Activated CD4-positive, alpha-beta T cell treated with anti-CD3 and anti-CD28 coated beads, Interleukin-2, Interleukin-4, amounts not matched to agents 100 ng/mL and 50 ng/mL, durations not matched to agents 16 hours and 8 hours (primary cell): ENCODE data around the gene ZFP36L2.
"Not testable (repeated sequence)": the region's sequence is repeated elsewhere in the genome, so short reads cannot be mapped to it uniquely, and the experiment has no call there.

Source experiments
- DNase-seq: peaks from one replicate; pipeline ENCODE4 v3.0.0-alpha.2; 2020; ENCODE audit warnings: low spot score

Gene ZFP36L2

DNA sequence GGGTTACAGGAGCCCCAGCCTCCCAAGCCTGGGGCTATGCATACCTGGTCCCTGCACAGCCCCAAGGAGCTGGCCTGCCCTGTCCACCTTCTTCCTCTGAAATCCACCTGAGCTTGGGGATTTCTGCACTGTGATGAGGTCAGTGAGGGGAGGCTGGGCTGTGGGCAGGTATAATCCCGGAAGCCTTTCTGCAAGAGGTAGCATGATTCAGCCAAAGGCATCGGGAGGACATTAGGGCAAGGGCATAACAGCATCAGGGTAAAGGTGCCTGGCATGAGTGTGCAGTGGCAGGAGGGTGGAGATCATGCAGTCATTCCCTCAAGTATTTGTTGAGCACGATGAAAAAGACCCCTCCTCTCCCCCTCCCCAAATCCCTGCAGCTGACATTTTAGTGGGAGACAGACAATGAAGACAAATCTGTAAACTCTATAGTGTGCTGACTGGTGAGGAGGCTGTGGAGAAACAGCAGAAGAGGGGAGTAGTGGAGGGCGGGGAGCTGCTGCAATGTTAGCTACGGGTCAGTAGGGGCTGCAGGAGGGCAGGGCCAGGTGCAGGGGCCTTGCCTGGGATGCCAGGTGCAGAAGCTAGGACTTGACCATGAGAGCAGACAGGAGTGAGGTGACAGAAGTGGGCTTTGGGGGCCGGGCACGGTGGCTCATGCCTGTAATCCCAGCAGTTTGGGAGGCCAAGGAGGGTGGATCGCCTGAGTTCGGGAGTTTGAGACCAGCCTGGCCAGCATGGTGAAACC lies 18.7 kb downstream of the ZFP36L2 start:
- DNase-seq: no peak

- DNase-seq: no peak
These were observed 19.8 kb downstream of the ZFP36L2 start for GRCh38 chr2:43206602-43207001.

GRCh38 chr2:43203373-43203772 lies 23.0 kb downstream of the ZFP36L2 start:
- DNase-seq: no peak

DNA sequence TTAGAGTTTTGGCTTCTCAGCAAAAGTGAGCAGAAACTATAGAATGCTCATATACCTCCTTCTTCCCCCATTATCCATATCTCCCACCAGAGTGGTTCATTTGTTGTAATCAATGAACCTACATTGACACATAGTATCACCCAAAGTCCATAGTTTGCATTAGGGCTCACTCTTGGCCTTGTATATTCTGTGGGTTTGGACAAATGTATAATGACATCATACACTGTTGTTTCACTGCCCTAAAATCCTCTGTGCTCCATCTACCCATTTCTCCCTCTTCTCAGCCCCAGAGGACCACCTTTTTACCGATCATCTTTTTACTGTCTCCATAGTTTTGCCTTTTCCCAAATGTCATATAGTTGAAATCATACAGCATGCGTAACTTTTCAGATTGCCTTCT lies 24.1 kb downstream of the ZFP36L2 start:
- DNase-seq: no peak

GRCh38 chr2:43201497-43201896 lies 24.9 kb downstream of the ZFP36L2 start:
- DNase-seq: no peak

- DNase-seq: no peak
These were observed 25.4 kb downstream of the ZFP36L2 start for GRCh38 chr2:43201016-43201415.

DNA sequence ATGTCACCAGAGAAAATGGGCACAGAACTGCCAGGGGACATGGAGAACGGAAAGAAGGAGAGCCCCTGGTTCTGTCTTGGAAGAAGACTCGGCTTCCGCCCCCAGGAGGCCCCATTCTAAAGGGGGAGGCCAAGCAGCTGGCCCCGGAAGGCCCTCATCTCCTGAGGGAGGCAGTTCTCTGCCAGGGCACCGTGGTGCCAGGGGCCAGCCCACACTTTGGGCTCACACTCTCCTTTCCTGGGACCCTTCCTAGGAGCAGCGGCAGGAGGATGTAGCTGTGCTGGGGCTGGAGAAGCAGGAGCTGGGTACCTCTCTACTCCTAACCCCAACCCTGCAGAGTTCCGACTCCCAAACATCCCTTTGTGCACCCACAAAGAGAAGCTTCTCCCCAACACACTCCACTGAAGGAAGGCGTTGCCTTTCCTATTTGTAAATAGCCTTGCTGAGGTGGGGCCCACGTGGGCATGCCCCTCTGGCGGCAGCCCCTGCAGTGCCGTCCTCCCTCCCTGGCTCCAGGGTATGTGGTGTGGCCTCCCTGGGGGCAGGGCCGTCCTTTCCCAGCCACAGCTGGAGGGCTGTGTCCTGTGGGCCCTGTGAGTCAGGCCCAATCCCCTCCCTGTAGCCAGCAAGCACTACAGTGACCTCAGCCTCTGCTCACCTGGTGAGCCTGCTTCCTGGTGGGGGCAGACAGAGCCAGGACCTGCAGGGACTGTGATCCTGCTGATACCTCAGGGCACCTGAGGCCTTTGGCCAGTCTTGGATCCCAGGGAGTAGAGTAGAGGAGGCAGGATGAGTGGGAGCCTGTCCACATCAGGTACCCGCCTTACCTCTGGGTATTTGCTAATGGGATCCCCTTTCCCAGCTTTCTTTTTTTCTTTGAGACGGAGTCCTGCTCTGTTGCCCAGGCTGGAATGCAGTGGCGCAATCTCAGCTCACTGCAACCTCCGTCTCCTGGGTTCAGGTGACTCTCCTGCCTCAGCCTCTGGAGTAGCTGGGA lies 26.6 kb downstream of the ZFP36L2 start:
- DNase-seq: no peak

DNA sequence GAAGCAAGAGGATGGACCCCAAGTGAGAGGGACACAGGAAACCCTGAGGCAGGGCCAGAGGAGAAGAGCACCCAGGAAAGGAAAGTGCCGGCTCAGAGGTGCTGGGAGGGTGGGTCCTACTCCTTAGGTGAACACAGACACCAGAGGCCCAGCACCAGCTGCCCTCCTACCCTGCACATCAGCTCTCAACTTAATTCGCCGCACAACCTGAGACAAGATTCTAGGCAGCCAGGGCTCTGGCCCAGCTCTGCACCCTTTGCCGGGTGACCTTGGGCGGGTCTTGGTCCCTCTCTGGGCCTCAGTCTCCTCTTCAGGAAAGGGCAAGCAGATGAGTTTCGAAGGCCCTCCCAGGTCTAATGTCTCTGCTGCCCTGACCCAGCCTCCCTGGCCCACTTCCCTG lies 28.1 kb downstream of the ZFP36L2 start:
- DNase-seq: no peak

DNA sequence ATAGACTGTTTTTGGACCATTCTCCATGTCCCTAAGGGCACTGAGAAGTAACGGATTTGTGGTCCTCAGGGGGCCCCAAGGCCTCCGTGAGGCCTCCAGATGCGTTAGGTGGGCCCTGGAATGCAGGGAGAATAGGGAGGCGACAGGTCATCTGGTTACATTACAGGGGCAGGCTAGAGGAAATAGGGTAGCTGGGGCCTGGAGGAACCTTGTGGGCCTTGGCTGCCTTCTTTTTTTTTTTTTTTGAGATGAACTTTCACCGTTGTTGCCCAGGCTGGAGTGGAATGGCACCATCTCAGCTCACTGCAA lies 28.9 kb downstream of the ZFP36L2 start:
- DNase-seq: no peak

DNA sequence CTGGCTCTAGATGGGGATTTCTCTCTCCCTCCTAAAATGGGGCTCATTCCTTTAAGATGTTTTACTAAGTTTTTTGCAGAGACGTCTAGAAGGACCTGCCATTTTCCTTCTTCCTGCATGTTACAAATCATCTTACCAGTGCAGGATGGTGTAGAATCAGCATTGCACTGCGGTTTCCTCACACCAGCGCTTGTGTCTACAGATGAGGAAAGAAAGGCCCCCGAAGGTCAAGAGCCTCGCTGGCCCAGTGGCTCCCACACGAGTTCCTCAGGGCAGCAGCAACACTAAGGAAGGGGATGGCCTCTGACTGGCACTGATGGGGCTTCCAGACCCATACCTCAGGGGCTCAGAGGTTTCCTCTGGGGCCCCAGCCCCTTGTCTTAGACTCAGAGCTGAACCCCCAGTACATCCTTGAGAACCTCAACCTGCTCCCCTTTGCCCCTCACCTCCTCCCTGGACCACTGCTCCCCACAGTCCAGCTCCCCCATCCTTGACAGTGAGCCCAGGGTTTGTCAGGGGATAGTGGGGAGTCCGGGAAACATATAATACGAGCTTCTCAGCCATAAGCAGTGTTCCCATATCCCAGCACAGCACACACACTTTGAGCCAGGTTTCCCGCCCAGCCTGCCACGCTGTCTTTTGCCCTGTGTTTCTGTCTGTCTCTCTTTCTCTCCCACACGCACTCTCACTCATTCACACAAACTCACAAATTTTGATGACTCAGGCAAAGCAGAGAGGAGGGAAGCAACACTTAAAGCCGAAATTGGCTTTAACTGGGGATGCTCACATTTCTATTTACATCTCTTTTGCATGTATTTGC lies 29.4 kb downstream of the ZFP36L2 start:
- DNase-seq: no peak

DNA sequence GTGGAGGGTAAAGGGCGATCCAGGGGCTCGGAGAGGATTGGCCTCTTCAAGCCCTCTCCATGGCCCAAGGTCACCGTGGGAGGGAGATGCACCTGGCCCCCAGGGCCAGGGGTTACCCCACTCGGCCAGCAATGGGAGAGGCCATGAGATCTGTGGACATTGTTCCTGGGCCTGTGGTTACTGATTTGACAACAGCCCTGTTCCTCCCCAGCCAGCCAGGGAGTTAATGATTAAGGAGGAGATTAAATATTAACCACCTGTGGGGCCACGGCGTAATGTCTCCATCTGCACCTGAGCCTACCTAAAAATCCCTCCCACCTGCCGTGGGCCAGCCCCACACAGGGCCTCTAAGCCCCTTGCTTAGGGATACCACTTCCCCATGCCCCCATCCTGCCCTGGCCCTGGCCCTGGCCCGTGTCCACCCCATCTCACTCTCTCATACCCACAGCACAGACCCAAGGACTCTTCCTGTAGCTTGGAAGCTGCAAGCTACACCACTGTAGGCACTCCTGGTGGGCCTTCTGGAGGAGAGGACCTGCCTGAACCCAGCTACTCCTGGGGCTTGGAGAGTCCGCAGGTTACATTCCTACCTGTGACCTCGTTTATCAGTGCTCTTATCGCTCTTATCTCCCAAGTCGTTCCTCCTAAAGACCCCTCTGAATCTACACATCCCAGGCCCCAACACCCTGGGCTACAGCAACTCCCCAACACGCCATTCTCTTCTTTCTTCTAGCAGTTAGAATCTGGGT lies 32.1 kb downstream of the ZFP36L2 start:
- DNase-seq: no peak

DNA sequence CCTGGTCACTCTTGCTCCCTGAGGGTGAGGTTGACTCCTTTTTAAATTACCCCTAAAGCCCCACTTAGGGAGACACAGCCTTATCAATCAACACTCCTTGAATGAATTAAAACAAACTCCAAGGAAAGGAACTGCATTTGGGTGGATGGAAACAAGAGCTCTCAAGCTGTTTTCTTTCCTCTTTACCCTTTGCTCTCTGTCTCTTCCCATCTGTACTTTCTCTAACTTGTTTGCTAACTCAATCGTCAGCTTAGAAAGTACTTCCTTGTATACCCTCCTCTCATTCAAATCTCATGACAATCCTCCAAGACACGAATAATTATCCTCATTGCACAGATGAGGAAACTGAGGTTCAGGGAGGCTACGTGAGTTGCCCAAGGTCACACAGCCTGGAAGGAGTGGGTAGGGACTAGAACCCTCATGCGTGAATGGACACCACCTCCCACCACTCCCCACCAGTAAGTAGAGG lies 32.7 kb downstream of the ZFP36L2 start:
- DNase-seq: no peak

- DNase-seq: no peak
These were observed 33.4 kb downstream of the ZFP36L2 start for GRCh38 chr2:43192744-43193651.

DNA sequence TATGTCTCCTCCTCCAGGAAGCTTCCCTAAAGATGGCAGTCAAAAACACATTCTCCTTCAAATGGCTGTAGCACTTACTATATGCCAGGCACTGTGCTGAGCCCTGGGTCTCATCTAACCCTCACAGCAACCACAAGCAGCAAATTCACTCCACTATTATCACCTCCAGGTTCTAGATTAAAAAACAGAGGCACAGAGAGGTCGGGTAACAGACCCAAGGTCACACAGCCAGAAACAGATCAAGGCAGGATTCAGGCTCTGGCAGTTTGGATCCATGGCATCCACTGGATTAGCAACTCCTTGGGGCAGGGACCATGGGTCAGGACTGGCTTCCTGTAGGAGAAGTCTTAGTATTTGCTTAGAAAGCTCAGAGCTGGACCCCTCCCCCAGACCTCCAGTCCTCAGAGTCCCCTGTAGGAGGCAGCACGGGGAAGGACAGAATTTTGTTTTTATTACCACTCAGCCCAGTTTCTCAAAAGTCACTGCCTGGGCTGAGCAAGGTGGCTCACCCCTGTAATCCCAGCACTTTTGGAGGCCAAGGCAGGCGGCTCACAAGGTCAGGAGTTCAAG lies 34.4 kb downstream of the ZFP36L2 start:
- no peak for DNase-seq

DNA sequence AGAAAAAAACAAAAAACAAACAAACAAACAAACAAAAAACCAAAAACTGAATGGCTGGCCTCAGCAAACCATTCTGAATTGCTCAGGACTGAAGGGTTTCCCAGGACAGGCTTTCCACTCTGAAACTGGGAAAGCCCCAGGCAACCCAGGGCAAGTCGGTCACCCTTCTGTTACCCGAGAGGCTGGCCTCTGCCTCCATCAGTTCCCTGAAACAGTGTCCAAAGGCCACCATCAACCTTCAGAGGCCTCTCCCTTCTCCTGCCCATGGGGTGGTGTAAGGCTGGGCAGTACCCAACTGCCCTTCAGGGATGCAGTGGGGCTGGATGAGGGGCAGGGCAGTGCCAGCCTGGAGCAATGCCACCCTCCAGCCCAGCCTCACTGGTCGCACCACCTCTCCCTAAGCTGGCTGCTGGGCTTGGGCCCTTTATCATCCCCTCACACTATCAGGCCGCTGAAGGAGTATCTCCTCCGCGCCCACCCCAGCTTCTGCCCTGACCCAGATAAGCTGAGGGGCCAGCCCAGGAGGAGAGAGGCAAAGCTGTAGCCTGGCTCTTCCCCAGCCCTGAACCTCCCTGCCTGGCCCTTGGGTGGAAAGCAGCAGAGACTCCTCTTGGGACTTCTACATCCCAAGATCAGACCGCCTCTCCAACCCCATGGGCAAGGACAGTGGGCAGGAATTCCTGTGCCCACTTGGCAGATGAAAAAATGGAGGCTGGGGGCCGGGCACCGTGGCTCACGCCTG lies 35.9 kb downstream of the ZFP36L2 start:
- no peak for DNase-seq

GRCh38 chr2:43189861-43190260 lies 36.5 kb downstream of the ZFP36L2 start:
- not testable (repeated sequence) for DNase-seq

DNA sequence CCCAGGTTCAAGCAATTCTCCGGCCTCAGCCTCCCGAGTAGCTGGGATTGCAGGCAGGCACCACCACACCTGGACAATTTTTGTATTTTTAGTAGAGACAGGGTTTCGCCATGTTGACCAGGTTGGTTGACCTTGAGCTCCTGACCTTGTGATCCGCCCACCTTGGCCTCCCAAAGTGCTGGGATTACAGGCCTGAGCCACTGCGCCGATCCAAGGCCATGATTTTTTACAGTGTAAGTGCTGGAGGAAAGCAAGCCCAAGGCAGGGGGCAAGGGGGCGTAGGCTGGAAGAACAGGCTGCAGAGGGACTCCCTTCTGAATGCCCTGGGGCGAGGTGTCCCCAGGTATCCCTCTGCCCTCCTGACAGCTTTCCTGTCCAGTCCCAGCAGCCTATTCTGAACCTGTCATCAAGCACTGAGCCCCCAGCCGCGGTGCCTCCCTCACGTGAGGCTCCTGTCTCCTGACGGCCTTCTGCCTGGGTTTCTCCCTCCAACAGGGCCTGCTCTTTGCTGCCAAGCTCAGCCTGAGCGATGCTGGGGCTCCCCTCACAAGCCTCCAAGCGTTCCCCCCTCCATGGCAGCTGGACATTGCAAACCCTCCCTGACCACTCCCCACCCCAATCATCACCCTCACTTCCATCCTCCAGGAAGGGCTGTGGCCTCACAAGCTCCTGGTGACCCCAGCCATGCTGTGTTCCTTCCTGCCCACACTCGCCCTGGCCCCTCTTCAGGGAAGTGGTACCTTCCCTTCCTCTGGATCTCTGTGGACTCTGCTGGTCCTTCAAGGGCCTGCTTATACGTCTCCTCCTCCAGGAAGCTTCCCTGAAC lies 37.6 kb downstream of the ZFP36L2 start:
- DNase-seq: no peak

DNA sequence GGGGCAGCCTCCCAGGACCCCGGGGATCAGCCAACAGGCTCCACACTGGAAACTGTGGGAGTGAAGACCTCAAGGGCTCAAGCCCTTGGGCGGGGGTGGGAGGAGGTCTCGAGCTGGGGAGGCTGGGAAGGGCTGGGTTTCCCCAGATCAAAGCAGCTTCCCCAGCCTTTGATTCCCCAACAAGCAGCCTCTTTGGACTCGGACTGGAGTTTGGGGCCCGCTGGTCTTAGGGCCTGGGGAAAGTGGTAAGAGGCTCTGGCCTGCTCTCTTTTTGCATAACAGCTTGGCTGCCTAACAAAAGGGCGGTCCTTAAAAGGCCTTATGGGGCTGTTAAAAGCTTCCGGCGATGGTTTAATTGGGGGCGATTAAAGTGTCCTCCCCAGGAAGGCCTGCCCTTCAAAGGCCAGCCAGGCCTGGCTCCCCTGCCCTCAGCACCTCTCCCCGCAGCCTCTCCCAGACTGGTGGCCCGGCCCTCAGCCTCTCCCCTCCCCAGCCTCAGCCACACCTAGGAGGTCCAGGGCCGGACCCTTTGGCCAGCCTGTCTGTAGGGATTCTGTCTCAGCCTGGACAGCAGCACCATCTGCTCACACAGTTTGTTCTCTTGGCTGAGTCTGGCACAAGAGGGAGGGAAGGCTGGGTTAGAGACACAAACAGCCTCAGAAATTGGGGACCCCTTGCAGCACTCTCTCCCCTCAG lies 39.6 kb downstream of the ZFP36L2 start:
- DNase-seq: no peak
